H1 (cell line): ENCODE results near the gene CAMTA1. TPM values are rescaled to one million over a fixed set of nuclear protein-coding genes. Genes with fewer than 3 reads are reported as not detected.

ENCODE experiments used
- CTCF ChIA-PET: fragments of 300-600 bp; sonication (Branson Sonifier 250); formaldehyde crosslinking; loops from one replicate; lab custom pipeline; 2021; ENCODE audit not compliant: partially characterized antibody; lab: Charles Lee
- POLR2A ChIA-PET: fragments of 300-600 bp; sonication (Branson Sonifier 250); formaldehyde crosslinking; loops from one replicate; lab custom pipeline; 2021; ENCODE audit warnings: inconsistent platforms; ENCODE audit not compliant: partially characterized antibody; lab: Charles Lee
- DNase-seq, 2 experiments: peaks; one replicate each; pipeline versions ENCODE4 v3.0.0 to v3.0.0-alpha.2; 2010 to 2022; ENCODE audit warnings: low spot score in 2 of 2, low read depth in 1 of 2, mixed read lengths in 1 of 2
- FAIRE-seq: peaks from 2 replicates; lab custom pipeline; 2011; peaks lifted over from hg19 to GRCh38; lab: Jason Lieb, UNC
- H2AFZ ChIP-seq: 2 replicates; pipeline ENCODE4 v1.8.1; 2012; ENCODE audit warnings: low read length, inconsistent platforms
- H2AK5ac ChIP-seq: 2 replicates; pipeline ENCODE4 v1.6.1; 2013; ENCODE audit warnings: low read depth, low read length
- H2BK120ac ChIP-seq: replicated peaks from 2 replicates; pipeline ENCODE3; 2013; ENCODE audit warnings: low read depth, low read length, inconsistent platforms
- H2BK12ac ChIP-seq: 2 replicates; pipeline ENCODE4 v1.6.1; 2013; ENCODE audit warnings: low read depth, low read length
- H2BK15ac ChIP-seq: 2 replicates; pipeline ENCODE4 v1.6.1; 2013; ENCODE audit warnings: low read length
- H2BK20ac ChIP-seq: 2 replicates; pipeline ENCODE4 v1.6.1; 2013; ENCODE audit warnings: low read length
- H2BK5ac ChIP-seq: 2 replicates; pipeline ENCODE4 v1.6.1; 2013; ENCODE audit warnings: low read depth, low read length
- H3K14ac ChIP-seq: 2 replicates; pipeline ENCODE4 v1.6.1; 2013; ENCODE audit warnings: inconsistent platforms; ENCODE audit not compliant: insufficient read length
- H3K18ac ChIP-seq: 2 replicates; pipeline ENCODE4 v1.6.1; 2013; ENCODE audit warnings: low read length; ENCODE audit errors: extremely low read depth
- H3K23ac ChIP-seq: 2 replicates; pipeline ENCODE4 v1.6.1; 2013; ENCODE audit warnings: inconsistent platforms; ENCODE audit not compliant: insufficient read length
- H3K23me2 ChIP-seq: 2 replicates; pipeline ENCODE4 v1.6.1; 2013; ENCODE audit warnings: low read depth, low read length
- H3K27ac ChIP-seq: 2 replicates; pipeline ENCODE4 v1.6.1; 2011; ENCODE audit warnings: low read depth, low read length, inconsistent platforms
- H3K27me3 ChIP-seq, 4 experiments: replicated peaks in 1 of 4; 1 replicate in 1 of 4; 2 replicates in 3 of 4; pipeline versions ENCODE4 v1.6.1 to v1.8.1; 2011 to 2013; ENCODE audit warnings: low read length in 3 of 4, mild to moderate bottlenecking in 3 of 4, inconsistent platforms in 2 of 4, mixed read lengths in 2 of 4, moderate library complexity in 1 of 4; ENCODE audit not compliant: control insufficient read depth in 3 of 4, insufficient read depth in 3 of 4; ENCODE audit errors: extremely low read depth in 1 of 4
- H3K36me3 ChIP-seq, 4 experiments: 2 replicates each; pipeline versions ENCODE4 v1.6.1 to v1.8.1; 2011 to 2013; ENCODE audit warnings: mild to moderate bottlenecking in 4 of 4, low read length in 3 of 4, moderate library complexity in 2 of 4, control low read depth in 1 of 4, inconsistent platforms in 1 of 4; ENCODE audit not compliant: insufficient read depth in 4 of 4, control insufficient read depth in 2 of 4
- H3K4ac ChIP-seq: replicated peaks from 2 replicates; pipeline ENCODE3; 2013; ENCODE audit warnings: low read length, low read depth, mixed read lengths, inconsistent platforms; ENCODE audit not compliant: insufficient read length
- H3K4me1 ChIP-seq, 4 experiments: replicated peaks in 1 of 4; 1 replicate in 1 of 4; 2 replicates in 3 of 4; pipeline versions ENCODE4 v1.6.1 to v1.8.1; 2011 to 2013; ENCODE audit warnings: low read length in 3 of 4, inconsistent platforms in 2 of 4, mixed read lengths in 1 of 4; ENCODE audit not compliant: insufficient read depth in 4 of 4, control insufficient read depth in 3 of 4
- H3K4me2 ChIP-seq, 2 experiments: 2 replicates each; pipeline versions ENCODE4 v1.6.1 to v1.8.1; 2011 to 2013; ENCODE audit warnings: low read depth in 2 of 2, low read length in 2 of 2, control low read depth in 1 of 2, inconsistent platforms in 1 of 2, mild to moderate bottlenecking in 1 of 2; ENCODE audit not compliant: insufficient read depth in 1 of 2
- H3K4me3 ChIP-seq, 4 experiments: fragments of 200-600, 300-600 bp in 1 of 4; sonication (generic), shearing (Covaris generic), sonication (Bioruptor Twin) in 1 of 4; 2 replicates each; pipeline versions ENCODE4 v1.5.1 to v1.8.1; 2011 to 2016; ENCODE audit warnings: low read length in 4 of 4, low read depth in 3 of 4, control low read depth in 2 of 4, inconsistent platforms in 2 of 4, mild to moderate bottlenecking in 2 of 4, mixed read lengths in 1 of 4, moderate library complexity in 1 of 4; ENCODE audit not compliant: insufficient read depth in 2 of 4; ENCODE audit errors: extremely low read depth in 1 of 4
- H3K56ac ChIP-seq: replicated peaks from 2 replicates; pipeline ENCODE3; 2013; ENCODE audit warnings: low read depth, mild to moderate bottlenecking, mixed read lengths, low read length, inconsistent platforms; ENCODE audit not compliant: insufficient read length
- H3K79me1 ChIP-seq: 2 replicates; pipeline ENCODE4 v1.6.1; 2013; ENCODE audit warnings: low read depth, low read length, control low read depth
- H3K79me2 ChIP-seq, 2 experiments: 2 replicates each; pipeline versions ENCODE4 v1.6.1 to v1.8.1; 2012 to 2013; ENCODE audit warnings: low read length in 2 of 2, mild to moderate bottlenecking in 2 of 2, inconsistent platforms in 1 of 2; ENCODE audit not compliant: insufficient read depth in 2 of 2, control insufficient read depth in 1 of 2
- H3K9ac ChIP-seq, 4 experiments: replicated peaks in 1 of 4; 1 replicate in 1 of 4; 2 replicates in 3 of 4; pipeline versions ENCODE4 v1.6.1 to v1.8.1; 2011 to 2013; ENCODE audit warnings: low read depth in 3 of 4, low read length in 3 of 4, control low read depth in 2 of 4, mild to moderate bottlenecking in 2 of 4, moderate library complexity in 2 of 4, inconsistent platforms in 1 of 4; ENCODE audit errors: extremely low read depth in 1 of 4
- H3K9me3 ChIP-seq, 2 experiments: 2 replicates each; pipeline versions ENCODE4 v1.6.1 to v1.8.1; 2012 to 2013; ENCODE audit warnings: mild to moderate bottlenecking in 2 of 2, moderate library complexity in 2 of 2, control low read depth in 1 of 2, inconsistent platforms in 1 of 2, low read depth in 1 of 2, low read length in 1 of 2, mixed read lengths in 1 of 2; ENCODE audit not compliant: insufficient read depth in 2 of 2
- H4K20me1 ChIP-seq, 2 experiments: replicated peaks in 1 of 2; 2 replicates each; pipeline versions ENCODE3 to v1.8.1; 2011 to 2013; ENCODE audit warnings: inconsistent platforms in 2 of 2, low read length in 2 of 2, mild to moderate bottlenecking in 1 of 2; ENCODE audit not compliant: insufficient read depth in 2 of 2, control insufficient read depth in 1 of 2
- H4K5ac ChIP-seq: 2 replicates; pipeline ENCODE4 v1.6.1; 2013; ENCODE audit warnings: low read length, low read depth, mixed read lengths, inconsistent platforms; ENCODE audit not compliant: insufficient read length
- H4K8ac ChIP-seq: 2 replicates; pipeline ENCODE4 v1.8.0; 2013; ENCODE audit warnings: mild to moderate bottlenecking, moderate library complexity, low read length, inconsistent platforms; ENCODE audit not compliant: insufficient read depth; ENCODE audit errors: extremely low read depth
- H4K91ac ChIP-seq: replicated peaks from 2 replicates; pipeline ENCODE3; 2013; ENCODE audit warnings: low read length, mixed read lengths, inconsistent platforms; ENCODE audit not compliant: insufficient read length
- CEBPB ChIP-seq: IDR thresholded peaks from 2 replicates; pipeline ENCODE4 v1.6.1; 2012; ENCODE audit warnings: low read depth, low read length
- CTBP2 ChIP-seq: IDR thresholded peaks from 2 replicates; pipeline ENCODE4 v1.7.0; 2011; ENCODE audit warnings: borderline replicate concordance, mild to moderate bottlenecking, moderate library complexity, mixed read lengths, low read length; ENCODE audit not compliant: insufficient read depth, insufficient read length
- EP300 ChIP-seq, 2 experiments: IDR thresholded peaks; 1 replicate in 1 of 2; 2 replicates in 1 of 2; pipeline ENCODE4 v1.6.1; 2011 to 2012; ENCODE audit warnings: low read depth in 2 of 2, low read length in 2 of 2, mild to moderate bottlenecking in 2 of 2, borderline replicate concordance in 1 of 2, inconsistent platforms in 1 of 2, moderate library complexity in 1 of 2
- HDAC2 ChIP-seq, 2 experiments: fragments of 300-600 bp in 1 of 2; sonication (generic) in 1 of 2; IDR thresholded peaks; 2 replicates each; pipeline ENCODE4 v1.6.1; 2011 to 2012; ENCODE audit warnings: low read depth in 2 of 2, low read length in 2 of 2, mild to moderate bottlenecking in 2 of 2, moderate library complexity in 2 of 2, borderline replicate concordance in 1 of 2, inconsistent platforms in 1 of 2
- HDAC6 ChIP-seq: IDR thresholded peaks from one replicate; pipeline ENCODE4 v1.7.1; 2012; ENCODE audit warnings: low read depth, mild to moderate bottlenecking, inconsistent platforms, low read length, moderate library complexity
- KDM1A ChIP-seq: fragments of 200-600, 300-600 bp; sonication (generic); IDR thresholded peaks from 2 replicates; pipeline ENCODE4 v1.7.1; 2016; ENCODE audit warnings: mild to moderate bottlenecking, low read length, borderline replicate concordance
- POLR2A ChIP-seq, 2 experiments: IDR thresholded peaks; 1 replicate in 1 of 2; 2 replicates in 1 of 2; pipeline ENCODE4 v1.6.1; 2011; ENCODE audit warnings: low read depth in 2 of 2, low read length in 2 of 2, mild to moderate bottlenecking in 2 of 2; ENCODE audit errors: control extremely low read depth in 1 of 2
- POU5F1 ChIP-seq: IDR thresholded peaks from 2 replicates; pipeline ENCODE4 v1.6.1; 2011; ENCODE audit warnings: low read depth, mild to moderate bottlenecking, low read length, moderate library complexity
- RBBP5 ChIP-seq: IDR thresholded peaks from 2 replicates; pipeline ENCODE4 v1.7.1; 2012; ENCODE audit warnings: low read depth, mild to moderate bottlenecking, inconsistent platforms, low read length, moderate library complexity, borderline replicate concordance
- RXRA ChIP-seq: IDR thresholded peaks from 2 replicates; pipeline ENCODE4 v1.6.1; 2011; ENCODE audit warnings: low read depth, mild to moderate bottlenecking, low read length, moderate library complexity; ENCODE audit not compliant: insufficient read depth
- SP1 ChIP-seq: IDR thresholded peaks from 2 replicates; pipeline ENCODE4 v1.6.1; 2011; ENCODE audit warnings: low read depth, low read length
- SP2 ChIP-seq: IDR thresholded peaks from 2 replicates; pipeline ENCODE4 v1.6.1; 2012; ENCODE audit warnings: mild to moderate bottlenecking, low read length, inconsistent platforms
- SUZ12 ChIP-seq: fragments of 200-600 bp; sonication (generic); IDR thresholded peaks from 2 replicates; pipeline ENCODE4 v1.6.1; 2012; ENCODE audit warnings: mild to moderate bottlenecking, inconsistent platforms, low read length, moderate library complexity, mixed read lengths
- TAF7 ChIP-seq: optimal IDR thresholded peaks from 2 replicates; pipeline ENCODE3; 2011; ENCODE audit warnings: low read depth, mild to moderate bottlenecking, inconsistent platforms, low read length, moderate library complexity, borderline replicate concordance
- WGBS, 2 experiments: shearing (Covaris generic) in 1 of 2; methylation state at CpG; one replicate each; pipeline versions ENCODE4 v1.1.6 to v1.1.7; 2013 to 2015; ENCODE audit warnings: low lambda C conversion rate in 2 of 2, mixed read lengths in 2 of 2, inconsistent platforms in 1 of 2, low coverage in 1 of 2, missing lambda C conversion rate in 1 of 2; ENCODE audit not compliant: insufficient replicate concordance in 2 of 2, insufficient coverage in 1 of 2, insufficient read length in 1 of 2; ENCODE audit errors: extremely low coverage in 1 of 2, missing lambda C conversion rate in 1 of 2; 5-methylcytosine and 5-hydroxymethylcytosine counted together
- polyA plus RNA-seq, 7 experiments: library from polyadenylated mRNA; depleted of rRNA in 3 of 7; stranded (reverse) in 5 of 7; unstranded in 2 of 7; fragments of >200 nt in 5 of 7; fragments of 200-250 nt in 2 of 7; gene quantifications; 1 replicate in 5 of 7; 2 replicates in 1 of 7; 4 replicates in 1 of 7; pipeline versions ENCODE4 v1.2.1 to v1.2.3, GENCODE V29; 2011 to 2013; ENCODE audit warnings: missing spikeins in 2 of 7, mixed read lengths in 2 of 7
- total RNA-seq: library from RNA; stranded (reverse); fragmentation: NEBNext Ultra II Directional; extraction: Animal tissue kit (Norgen Biotek cat#: 25700); gene quantifications from 2 replicates; pipeline ENCODE4 v1.2.1, GENCODE V29; 2021
- TF ChIP-seq, protein P1 (sequence below): IDR thresholded peaks from 2 replicates; pipeline ENCODE4 v1.6.1; 2012; ENCODE audit warnings: inconsistent platforms

The CAMTA1 gene
- total and polyA plus RNA-seq, 2 of the 8 experiments (the other 6 are each of a cell fraction or from before 2014, with no cell fraction given), result 65.0 to 119 TPM

DNA sequence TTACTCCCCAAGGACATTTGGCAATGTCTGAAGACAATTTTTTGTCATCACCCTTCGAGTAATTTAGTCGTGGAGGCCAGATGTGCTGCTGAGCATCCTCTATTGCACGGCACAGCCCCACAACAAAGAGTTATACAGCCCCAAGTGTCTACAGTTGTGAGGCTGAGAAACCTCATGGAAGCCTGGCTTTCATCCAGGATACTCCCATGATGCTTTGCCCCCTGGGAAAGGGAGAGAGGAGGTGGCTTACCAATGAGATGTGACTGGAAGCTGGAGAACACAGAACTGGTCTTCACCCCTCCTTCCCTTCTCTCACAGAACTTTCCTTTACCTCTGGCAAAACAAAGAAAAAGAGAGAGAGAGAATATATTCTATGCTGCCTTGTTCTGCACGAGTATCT, 834.9 kb downstream of the CAMTA1 start:
- Histone ChIP-seq H2BK5ac (no peak overlapping the region), H2BK12ac (no peak overlapping the region), H3K9me3 (no peaks in the 10 kb centered on the region), H3K9ac (no peak overlapping the region), H3K4me3 (no peak overlapping the region), H3K14ac (no peak overlapping the region), H2AK5ac (no peak overlapping the region), H2BK15ac (no peak overlapping the region), H4K5ac (no peak overlapping the region), H2BK120ac (no peak overlapping the region), H3K18ac (no peak overlapping the region), H4K8ac (no peak overlapping the region), H3K36me3 (no peaks in the 10 kb centered on the region), H3K4ac (no peak overlapping the region), H2BK20ac (no peak overlapping the region), H4K20me1 (no peaks in the 10 kb centered on the region), H3K23me2 (no peaks in the 10 kb centered on the region), H2AFZ (no peak overlapping the region), H3K23ac (no peak overlapping the region), H3K79me1 (no peaks in the 10 kb centered on the region), H3K4me2 (no peak overlapping the region), H3K27ac (no peak overlapping the region), H4K91ac (no peak overlapping the region), H3K56ac (no peak overlapping the region), H3K4me1 (no peaks in the 10 kb centered on the region), H3K27me3 (no peaks in the 10 kb centered on the region), H3K79me2 (no peaks in the 10 kb centered on the region)
- no peak for FAIRE-seq
- ChIA-PET POLR2A (no interaction called here), CTCF (interaction anchor here (1.0 kb wide), 1 partner anchor 400 kb away, joined by 3 read pairs; no protein-coding TSS in a partner anchor)
- WGBS, 2 experiments, result 79% methylated on average over 4 of the region's 4 CpGs; no CpG with 5 or more reads in 1 of the 2 experiments
- DNase-seq, result no peak
- TF ChIP-seq SP1 (no peak), KDM1A (no peak), TAF7 (no peak), EP300 (IDR thresholded peaks at IDR 0.05; ENCODE audit: borderline replicate concordance in 1 of 2, low read depth in 2 of 2, low read length in 2 of 2) (no peak), CEBPB (no peak), SP2 (no peak), RBBP5 (no peak), POLR2A (IDR thresholded peaks at IDR 0.05; ENCODE audit: control extremely low read depth in 1 of 2, low read depth in 2 of 2, low read length in 2 of 2) (no peak), HDAC2 (IDR thresholded peaks at IDR 0.05; ENCODE audit: borderline replicate concordance in 1 of 2, low read depth in 2 of 2, low read length in 2 of 2) (no peak), RXRA (no peak), CTBP2 (no peak), POU5F1 (no peak), HDAC6 (no peak), SUZ12 (no peak)
- TF ChIP-seq, protein P1, sequence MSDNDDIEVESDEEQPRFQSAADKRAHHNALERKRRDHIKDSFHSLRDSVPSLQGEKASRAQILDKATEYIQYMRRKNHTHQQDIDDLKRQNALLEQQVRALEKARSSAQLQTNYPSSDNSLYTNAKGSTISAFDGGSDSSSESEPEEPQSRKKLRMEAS, result no peak
